Endothelial cell (in vitro differentiated cells): ENCODE measurements around the gene DIPK1C. TPM values are rescaled to one million over a fixed set of nuclear protein-coding genes. Genes with fewer than 3 reads are reported as not detected.
A peak's percentile ranks its signal among the peaks of the same experiment; 100 is the strongest.

Experiments
- DNase-seq: peaks from one replicate; pipeline ENCODE4 v3.0.0; 2021; ENCODE audit warnings: low spot score
- H3K27ac Mint-ChIP-seq: one replicate; pipeline ENCODE4 v1.8.0; 2021; ENCODE audit warnings: mixed read lengths, inconsistent platforms; ENCODE audit not compliant: unreplicated experiment
- H3K27me3 Mint-ChIP-seq: one replicate; pipeline ENCODE4 v1.8.0; 2021; ENCODE audit warnings: mild to moderate bottlenecking, moderate library complexity, mixed read lengths, inconsistent platforms; ENCODE audit not compliant: unreplicated experiment
- H3K36me3 Mint-ChIP-seq: one replicate; pipeline ENCODE4 v1.8.0; 2021; ENCODE audit warnings: mild to moderate bottlenecking, low read depth, mixed read lengths, inconsistent platforms; ENCODE audit not compliant: unreplicated experiment
- H3K4me1 Mint-ChIP-seq: one replicate; pipeline ENCODE4 v1.8.0; 2021; ENCODE audit warnings: mild to moderate bottlenecking, mixed read lengths, inconsistent platforms; ENCODE audit not compliant: unreplicated experiment
- H3K4me3 Mint-ChIP-seq: one replicate; pipeline ENCODE4 v1.8.0; 2021; ENCODE audit warnings: mild to moderate bottlenecking, mixed read lengths, inconsistent platforms; ENCODE audit not compliant: unreplicated experiment
- H3K9me3 Mint-ChIP-seq: one replicate; pipeline ENCODE4 v1.8.0; 2021; ENCODE audit warnings: mixed read lengths, inconsistent platforms; ENCODE audit not compliant: unreplicated experiment
- CTCF ChIP-seq: fragments of 200-600 bp; sonication (generic); IDR thresholded peaks from one replicate; pipeline ENCODE4 v1.5.0; 2021; ENCODE audit warnings: antibody characterized with exemption; ENCODE audit not compliant: unreplicated experiment
- total RNA-seq: library from RNA; stranded (reverse); fragmentation: NEBNext Ultra II Directional; extraction: Animal tissue kit (Norgen Biotek cat#: 25700); gene quantifications from one replicate; pipeline ENCODE4 v1.2.1, GENCODE V29; 2021; ENCODE audit not compliant: unreplicated experiment

DIPK1C gene
- total RNA-seq, 1 donor from 2014 or later, result 0.21 TPM

DNA sequence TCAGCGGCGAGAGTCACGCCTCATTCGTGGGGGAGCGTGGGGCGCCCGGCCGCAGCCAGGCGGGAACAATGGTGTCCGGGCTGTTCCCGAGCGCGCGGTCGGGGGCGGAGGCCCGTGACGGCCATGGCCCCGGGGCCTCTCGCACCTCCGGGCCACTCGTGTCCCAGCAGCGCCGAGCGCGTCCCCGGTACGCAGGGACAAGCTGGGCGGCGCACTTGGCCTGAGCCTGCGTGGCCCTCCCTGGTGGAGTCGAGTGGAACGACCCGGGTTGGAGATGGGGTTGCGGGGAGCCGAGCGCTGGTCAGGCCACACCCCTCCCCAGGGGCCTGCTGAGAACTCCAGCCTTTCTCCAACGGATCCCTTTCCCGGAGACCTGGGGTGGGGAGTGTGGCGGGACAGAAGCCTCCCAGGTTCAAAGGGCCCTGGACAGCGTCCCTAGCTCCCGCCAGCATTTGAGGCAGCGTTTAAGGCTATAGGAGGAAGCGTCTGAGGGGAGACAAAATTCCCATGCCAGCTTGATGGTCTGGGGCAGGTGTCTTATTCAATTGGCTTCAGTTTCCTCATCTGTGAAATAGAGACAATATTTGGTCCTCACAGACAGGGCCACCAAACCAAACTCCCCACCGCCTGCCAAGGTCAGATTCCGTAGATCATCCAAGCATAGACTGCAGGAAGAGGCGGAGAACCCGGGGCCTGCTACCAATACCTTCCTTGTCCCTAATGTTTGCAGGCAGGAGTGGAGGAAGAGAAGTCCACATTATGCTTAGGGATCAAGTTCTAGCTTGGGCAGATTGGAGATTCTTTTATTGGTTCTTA is 39.6 kb upstream of the DIPK1C start:
- Mint-ChIP-seq H3K27ac (peak overlapping the region; percentile 16), H3K4me1 (peaks cover 19% of the 10 kb centered on the region), H3K4me3 (peak overlapping the region; percentile 94), H3K27me3 (peaks cover 8% of the 10 kb centered on the region), H3K36me3 (peaks cover 8% of the 10 kb centered on the region), H3K9me3 (no peaks in the 10 kb centered on the region)
- no peak for TF ChIP-seq CTCF
- DNase-seq, result peak; percentile 69

GRCh38 chr18:74495581-74496507 is 38.7 kb upstream of the DIPK1C start, which contains the start of gene CNDP2:
TSS of gene CNDP2 (plus strand) at chr18:74496363. CDS start at chr18:74499974, 3,611 bp downstream.
- no peaks in the 10 kb centered on the region for H3K9me3 Mint-ChIP-seq
- peak within 1 kb of the TSS; percentile 88 for H3K27ac Mint-ChIP-seq
- TF ChIP-seq CTCF, result no peak
- H3K27me3 Mint-ChIP-seq, result peaks cover 8% of the 10 kb centered on the region
- peaks cover 19% of the 10 kb centered on the region for H3K4me1 Mint-ChIP-seq
- H3K36me3 Mint-ChIP-seq, result peaks cover 3% of the 10 kb centered on the region
- peak within 1 kb of the TSS; percentile 94 for H3K4me3 Mint-ChIP-seq
- DNase-seq, result peak; percentile 100

DNA sequence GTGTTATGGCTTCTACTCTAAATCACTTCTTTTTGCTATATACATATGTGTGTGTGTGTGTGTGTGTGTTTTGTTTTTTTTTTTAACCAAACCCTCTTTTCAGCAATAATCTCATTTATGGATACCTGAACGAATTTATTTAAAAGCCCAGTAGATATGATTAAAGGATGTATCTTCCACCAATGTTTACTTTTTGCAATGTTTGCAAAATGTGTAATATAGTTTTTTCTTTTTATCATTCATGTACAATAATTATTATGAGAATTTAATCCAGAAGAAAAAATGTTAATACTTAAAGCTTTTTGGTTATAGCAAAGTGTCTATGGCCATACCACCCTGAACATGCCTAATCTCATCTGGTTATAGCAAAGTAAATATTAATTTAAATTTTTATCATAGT is 37.4 kb upstream of the DIPK1C start:
- no peaks in the 10 kb centered on the region for H3K36me3 Mint-ChIP-seq
- TF ChIP-seq CTCF, result no peak
- H3K4me1 Mint-ChIP-seq, result peaks cover 15% of the 10 kb centered on the region
- H3K9me3 Mint-ChIP-seq, result no peaks in the 10 kb centered on the region
- peaks cover 8% of the 10 kb centered on the region for H3K27me3 Mint-ChIP-seq
- no peak for DNase-seq
- H3K27ac Mint-ChIP-seq, result no peak overlapping the region
- no peak overlapping the region for H3K4me3 Mint-ChIP-seq

DNA sequence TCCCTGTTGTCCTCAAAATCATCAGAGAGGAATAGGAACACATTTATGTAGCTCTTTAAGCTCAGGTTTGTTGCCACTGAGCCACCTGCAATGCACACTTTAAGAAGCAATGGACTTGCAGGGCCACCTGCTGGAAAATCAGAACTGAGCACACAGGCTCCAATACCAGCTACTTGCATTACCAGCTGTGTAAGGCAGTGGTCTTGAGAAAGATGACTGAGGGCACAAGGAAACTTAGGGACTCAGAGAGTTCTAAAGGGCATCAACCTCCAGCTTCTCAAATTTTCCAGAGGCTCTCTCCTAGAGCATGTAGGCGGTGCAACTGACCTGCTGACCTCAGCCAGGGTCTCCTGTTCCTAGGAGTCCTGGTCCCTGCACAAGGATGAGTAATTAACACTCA is 36.6 kb upstream of the DIPK1C start:
- H3K4me3 Mint-ChIP-seq, result no peak overlapping the region
- H3K9me3 Mint-ChIP-seq, result no peaks in the 10 kb centered on the region
- no peaks in the 10 kb centered on the region for H3K36me3 Mint-ChIP-seq
- no peak overlapping the region for H3K27ac Mint-ChIP-seq
- TF ChIP-seq CTCF, result no peak
- peak; percentile 53 for DNase-seq
- peaks cover 9% of the 10 kb centered on the region for H3K4me1 Mint-ChIP-seq
- peaks cover 6% of the 10 kb centered on the region for H3K27me3 Mint-ChIP-seq
